GM12891 (cell line): ENCODE results near the gene GNPTG.

ENCODE experiments used
- PAX5 ChIP-seq: IDR thresholded peaks from 2 replicates; pipeline ENCODE4 v1.6.1; 2011; ENCODE audit warnings: low read length, moderate library complexity, mild to moderate bottlenecking; ENCODE audit not compliant: insufficient read depth, severe bottlenecking
- POLR2A ChIP-seq: IDR thresholded peaks from 2 replicates; pipeline ENCODE4 v1.6.1; 2011; ENCODE audit warnings: low read depth, low read length, control low read depth
- SPI1 ChIP-seq: IDR thresholded peaks from 2 replicates; pipeline ENCODE4 v1.6.1; 2011; ENCODE audit warnings: low read depth, low read length, control low read depth
- TAF1 ChIP-seq: IDR thresholded peaks from 2 replicates; pipeline ENCODE4 v1.6.1; 2011; ENCODE audit warnings: low read depth, low read length, control low read depth

DNA sequence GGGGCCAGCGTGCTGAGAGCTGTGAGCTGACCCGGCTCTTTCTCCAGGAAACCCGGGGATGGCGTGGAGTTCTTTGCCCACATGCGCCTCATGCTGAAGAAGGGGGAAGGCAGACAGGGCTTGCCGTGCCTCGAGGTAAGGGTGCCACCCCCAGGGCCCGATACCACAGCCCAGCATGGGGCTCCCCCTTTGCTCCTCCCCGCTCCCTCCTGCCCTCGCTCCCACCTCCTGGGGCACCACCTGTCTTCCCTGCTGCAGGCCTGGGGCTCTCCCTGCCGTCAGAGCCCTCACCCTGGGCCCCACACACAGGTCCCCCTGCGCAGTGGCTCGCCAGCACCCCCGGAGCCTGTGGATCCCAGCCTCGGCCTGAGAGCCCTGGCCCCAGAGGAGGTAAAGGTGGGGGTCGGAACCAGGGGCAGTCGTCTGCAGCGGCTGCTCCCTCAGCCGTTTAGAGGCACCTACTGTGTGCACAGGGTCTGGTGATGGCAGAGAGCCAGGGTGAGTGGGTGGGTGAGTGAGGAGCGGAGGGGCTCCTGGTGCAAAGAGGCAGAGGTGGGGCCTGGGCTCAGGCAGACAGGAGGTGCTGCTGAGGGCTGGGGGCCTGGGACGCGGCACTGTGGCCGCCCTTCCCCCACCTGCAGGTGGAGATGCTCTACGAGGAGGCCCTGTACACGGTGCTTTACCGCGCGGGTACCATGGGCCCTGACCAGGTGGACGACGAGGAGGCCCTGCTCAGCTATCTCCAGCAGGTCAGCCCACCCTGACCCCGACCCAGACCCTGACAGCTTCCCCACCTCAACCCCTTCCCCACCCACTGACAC is 12.7 kb upstream of the GNPTG start:
- TF ChIP-seq POLR2A (no peak), SPI1 (no peak), TAF1 (no peak), PAX5 (no peak)
